HG03139 (cell line): Measurements from ENCODE around the gene MAP6.
"Not testable (repeated sequence)": the region's sequence is repeated elsewhere in the genome, so short reads cannot be mapped to it uniquely, and the experiment has no call there.

Experiments used
- ATAC-seq: cut with Tn5 transposase; IDR thresholded peaks from one replicate; pipeline ENCODE4 v1.9.1; 2021; ENCODE audit not compliant: unreplicated experiment

Gene MAP6

DNA sequence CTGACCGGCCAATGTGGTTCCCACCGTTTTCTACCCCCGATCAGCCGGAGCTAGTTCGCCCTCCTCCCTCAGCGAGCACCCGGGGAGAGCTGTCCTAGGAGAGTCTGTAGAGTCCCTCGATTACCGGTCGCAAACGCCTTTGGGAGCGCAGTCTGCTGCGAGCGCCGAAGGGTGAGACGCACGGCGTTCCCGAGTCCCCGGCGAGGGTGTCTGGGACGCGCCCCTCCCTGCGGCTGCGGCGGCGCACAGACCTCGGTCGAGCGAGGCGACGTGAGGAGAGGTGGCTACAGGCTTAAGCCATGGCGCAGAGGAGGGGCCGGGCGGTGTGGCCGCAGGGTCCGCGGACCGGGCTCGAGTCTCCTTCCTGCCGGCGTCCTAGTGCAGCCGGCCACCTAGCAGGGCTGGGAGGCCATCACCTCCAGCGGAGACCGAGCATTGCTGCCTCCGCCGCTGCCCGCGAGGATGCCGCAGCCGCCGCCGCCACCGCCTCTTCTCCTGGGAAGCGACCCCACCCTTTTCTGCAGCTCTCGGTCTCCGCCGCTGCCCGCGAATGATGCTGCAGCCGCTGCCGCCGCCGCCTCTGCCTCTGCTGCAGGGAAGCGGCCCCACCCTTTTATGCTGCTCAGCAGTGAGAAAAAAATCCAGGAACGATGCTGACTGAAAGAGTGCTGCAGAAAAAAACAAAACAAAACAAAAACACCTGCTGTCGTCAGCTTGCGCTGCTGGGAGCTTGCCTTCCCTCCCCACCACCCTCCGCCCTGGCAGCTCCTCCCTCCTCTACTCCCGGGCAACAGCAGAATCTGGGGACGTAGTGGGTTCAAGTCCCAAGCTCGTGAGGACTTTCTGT lies at the start of gene MAP6:
Gene MAP6 (minus strand): TSS at position 588 of the 847 bp plus-strand sequence. CDS start 669 bp downstream, outside the sequence.
- no peak for ATAC-seq

DNA sequence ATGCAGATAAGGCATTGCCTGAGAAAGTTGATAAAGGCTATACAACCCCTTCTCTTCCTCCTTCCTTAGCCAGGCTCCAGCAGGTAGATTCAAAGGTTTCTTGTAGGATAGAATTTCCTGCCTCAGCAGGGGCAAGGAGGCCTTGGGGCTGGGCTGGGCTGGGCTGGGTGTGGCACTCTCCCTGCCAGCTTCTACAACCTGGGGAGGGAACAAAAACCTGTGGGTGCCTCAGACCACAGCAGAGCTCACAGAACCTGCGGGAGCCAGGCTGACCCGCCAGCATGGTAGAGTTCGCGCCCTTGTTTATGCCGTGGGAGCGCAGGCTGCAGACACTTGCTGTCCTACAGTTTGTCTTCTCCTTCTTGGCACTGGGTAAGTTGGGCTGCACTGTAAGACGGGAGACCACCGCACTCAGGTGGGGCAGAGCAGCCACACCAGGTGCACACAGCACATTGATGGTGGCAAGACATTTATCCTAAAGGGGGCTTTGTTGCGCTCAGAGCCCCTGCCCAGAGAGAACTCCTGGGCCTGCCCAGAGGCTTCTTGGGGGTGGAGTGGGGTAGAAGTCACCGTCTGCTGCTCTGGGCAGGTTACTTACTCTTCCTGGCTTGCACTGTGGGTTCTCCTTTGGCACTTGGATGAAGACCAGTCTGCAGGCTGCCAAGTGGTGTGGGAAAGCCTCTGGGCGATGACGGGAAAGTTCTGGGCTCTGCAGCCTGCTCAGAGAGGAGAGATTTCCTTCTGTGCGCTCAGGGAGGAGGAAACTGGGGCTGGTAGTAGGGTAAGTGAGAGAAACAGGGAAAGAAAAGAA lies 49.0 kb upstream of the MAP6 start, which contains the start of gene MOGAT2:
Gene MOGAT2 (plus strand): TSS at position 231 of the 811 bp plus-strand sequence. CDS start 51 bp downstream, at position 282.
- ATAC-seq: no peak

- ATAC-seq: no peak
Measured at GRCh38 chr11:75716659-75717058, 47.8 kb upstream of the MAP6 start.

DNA sequence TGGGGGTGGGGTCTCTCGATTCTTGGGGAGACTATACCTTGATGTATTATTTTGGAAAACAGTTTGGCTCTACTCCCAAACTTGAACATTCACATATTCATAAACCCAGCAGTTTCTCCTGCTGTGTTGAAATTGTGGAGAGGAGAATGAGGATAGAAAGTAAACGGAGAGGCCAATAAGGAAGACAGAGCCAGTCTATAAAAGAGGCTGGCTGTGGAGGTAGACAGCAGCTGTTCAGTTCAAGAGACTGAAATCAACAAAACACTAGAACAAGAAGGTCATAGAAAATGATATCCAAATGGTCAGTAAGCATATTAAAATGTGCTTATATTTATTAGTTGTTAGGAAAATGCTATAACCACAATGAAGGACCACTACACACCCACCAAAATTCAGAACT lies 46.9 kb upstream of the MAP6 start:
- ATAC-seq: no peak

GRCh38 chr11:75714211-75714610 lies 45.4 kb upstream of the MAP6 start:
- no peak for ATAC-seq

DNA sequence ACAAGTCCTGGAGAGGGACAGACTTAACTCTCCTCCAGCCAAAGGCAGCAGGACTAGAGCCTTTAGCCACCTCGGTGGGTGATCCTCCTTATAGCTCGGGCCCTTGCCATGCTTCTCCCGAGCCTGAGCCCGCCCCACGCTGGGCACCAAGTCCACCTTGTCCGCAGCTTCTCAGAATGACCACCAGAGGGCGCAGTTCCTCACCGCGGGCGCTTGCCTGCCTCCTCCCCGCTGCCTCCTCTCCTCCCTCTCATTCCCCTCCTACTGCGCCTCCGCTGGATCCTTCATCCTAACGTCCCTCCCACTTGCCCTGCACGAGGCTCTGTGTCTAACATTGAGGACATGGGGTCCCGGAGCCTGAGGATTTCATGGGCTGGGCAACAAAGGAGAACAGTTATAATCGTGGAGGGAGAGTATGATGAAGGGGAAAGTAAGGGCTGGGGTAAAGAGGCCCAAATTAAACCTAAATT lies 37.5 kb upstream of the MAP6 start:
- no peak for ATAC-seq

DNA sequence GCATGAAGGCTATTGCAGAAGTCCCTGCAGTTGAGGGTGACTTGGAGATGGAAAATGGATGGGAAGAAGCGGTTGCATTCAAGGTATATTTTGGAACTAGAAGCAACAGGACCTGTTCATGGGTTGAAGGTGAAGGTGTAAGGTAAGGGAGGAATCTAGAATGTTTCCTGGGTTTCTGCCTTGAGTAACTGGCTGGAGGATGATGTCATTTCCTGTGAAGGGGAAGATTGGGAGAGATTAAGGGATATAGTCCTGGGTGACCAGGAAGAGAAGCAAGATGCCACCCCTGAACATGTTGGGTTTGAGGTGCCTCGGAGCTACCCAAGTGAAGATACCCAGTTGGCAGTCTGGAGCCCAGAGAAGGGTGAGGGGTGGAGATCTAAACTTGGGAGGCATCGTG lies 36.7 kb upstream of the MAP6 start:
- ATAC-seq: no peak

DNA sequence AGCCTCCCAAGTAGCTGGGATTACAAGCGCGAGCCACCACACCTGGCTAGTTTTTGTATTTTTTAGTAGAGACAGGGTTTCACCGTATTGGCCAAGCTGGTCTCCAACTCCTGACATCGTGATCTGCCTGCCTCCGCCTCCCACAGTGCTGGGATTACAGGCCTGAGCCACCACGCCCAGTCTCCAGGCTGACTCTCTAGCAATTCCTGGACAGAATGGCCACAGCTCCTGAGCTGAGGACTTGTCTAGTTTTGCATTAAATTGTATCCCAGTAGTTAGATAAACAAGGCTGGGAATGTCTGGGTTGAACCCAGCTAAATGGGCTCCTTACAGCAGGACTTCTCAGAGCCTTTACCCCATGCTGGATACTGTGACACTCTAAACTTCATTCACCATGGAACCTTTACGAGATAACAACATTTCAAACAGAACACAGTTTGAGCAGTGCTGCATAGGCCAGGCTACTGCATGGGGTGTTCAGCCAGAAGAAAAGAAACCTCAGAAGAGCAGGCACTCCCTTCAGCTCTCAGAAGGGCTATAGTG lies 34.9 kb upstream of the MAP6 start:
- no peak for ATAC-seq

- no peak for ATAC-seq
Measured at GRCh38 chr11:75700940-75701339, 32.1 kb upstream of the MAP6 start.

DNA sequence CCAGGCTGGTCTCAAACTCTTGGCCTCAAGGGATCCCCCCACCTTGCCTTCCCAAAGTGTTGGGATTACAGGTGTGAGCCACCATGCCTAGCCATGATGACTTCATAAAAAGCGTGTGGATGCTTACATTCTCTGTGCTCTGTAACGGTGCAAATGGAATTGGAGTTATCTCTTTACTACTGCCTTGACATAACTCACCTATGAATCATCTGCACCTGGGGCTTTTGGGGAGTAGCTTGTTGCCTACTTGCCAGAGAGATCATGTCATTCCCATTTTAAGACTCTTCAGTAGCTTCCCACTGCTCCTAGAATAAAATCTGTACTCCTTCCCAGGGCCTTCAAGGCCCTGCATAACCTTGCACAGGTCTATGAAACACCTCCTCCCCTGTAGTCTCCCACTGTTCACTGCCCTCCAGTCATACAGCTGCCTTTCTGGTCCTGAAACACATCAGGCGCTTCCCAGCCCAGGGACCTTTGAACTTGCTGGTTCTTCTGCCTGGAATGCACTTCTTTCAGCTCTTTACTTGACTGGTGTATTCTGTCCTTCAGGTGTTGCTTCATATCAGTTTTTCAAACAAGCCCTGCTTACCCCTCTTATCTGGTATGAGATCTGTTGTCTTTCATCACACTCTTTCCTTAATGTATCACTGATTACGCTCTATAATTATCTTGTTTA lies 29.2 kb upstream of the MAP6 start:
- no peak for ATAC-seq

- ATAC-seq: no peak
Measured at GRCh38 chr11:75691804-75692203, 23.0 kb upstream of the MAP6 start.

DNA sequence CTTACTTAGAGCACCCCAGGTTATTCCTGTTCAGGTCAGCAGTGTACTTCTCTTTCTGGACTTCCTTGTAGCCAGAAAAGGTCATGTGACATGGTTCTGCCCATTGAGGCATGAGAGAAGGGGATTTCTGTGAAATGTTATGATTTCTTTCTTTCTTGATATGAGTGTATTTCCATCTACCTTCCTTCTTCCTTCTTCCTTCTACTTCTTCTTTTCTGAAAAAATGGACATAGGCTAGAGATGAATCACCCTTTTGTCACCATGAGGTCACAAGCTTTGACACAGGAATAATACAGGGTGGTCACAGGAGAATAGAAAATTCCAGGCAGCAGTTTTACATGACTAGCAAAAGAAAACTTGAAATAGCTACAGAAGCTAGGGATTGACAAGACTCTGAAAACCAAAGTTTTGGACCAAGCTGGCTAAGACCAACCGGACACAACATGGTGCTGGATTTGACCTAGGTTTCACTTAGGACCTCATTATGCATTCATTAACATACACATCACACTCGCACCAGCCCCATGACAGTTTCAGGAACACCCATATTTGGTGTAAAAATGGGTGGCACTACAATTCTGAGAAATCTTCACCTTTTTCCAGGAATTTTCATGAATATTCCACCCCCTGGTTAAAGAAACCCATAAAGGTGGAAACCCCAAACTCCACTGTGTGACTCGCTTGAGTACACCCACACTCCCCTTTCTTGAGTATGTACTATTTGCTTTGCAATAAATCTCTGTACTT lies 21.2 kb upstream of the MAP6 start:
- ATAC-seq: no peak

DNA sequence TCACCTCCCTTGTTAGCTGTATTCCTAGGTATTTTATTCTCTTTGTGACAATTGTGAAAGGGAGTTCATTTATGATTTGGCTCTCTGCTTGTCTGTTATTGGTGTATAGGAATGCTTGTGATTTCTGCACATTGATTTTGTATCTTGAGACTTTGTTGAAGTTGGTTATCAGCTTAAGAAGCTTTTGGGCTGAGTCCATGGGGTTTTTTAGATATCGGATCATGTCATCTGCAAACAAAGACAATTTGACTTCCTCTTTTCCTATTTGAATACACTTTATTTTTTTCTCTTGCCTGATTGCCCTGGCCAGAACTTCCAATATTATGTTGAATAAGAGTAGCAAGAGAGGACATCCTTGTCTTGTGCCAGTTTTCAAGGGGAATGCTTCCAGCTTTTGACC lies 15.0 kb upstream of the MAP6 start:
- not testable (repeated sequence) for ATAC-seq

GRCh38 chr11:75679566-75679965 lies 10.7 kb upstream of the MAP6 start:
- no peak for ATAC-seq

DNA sequence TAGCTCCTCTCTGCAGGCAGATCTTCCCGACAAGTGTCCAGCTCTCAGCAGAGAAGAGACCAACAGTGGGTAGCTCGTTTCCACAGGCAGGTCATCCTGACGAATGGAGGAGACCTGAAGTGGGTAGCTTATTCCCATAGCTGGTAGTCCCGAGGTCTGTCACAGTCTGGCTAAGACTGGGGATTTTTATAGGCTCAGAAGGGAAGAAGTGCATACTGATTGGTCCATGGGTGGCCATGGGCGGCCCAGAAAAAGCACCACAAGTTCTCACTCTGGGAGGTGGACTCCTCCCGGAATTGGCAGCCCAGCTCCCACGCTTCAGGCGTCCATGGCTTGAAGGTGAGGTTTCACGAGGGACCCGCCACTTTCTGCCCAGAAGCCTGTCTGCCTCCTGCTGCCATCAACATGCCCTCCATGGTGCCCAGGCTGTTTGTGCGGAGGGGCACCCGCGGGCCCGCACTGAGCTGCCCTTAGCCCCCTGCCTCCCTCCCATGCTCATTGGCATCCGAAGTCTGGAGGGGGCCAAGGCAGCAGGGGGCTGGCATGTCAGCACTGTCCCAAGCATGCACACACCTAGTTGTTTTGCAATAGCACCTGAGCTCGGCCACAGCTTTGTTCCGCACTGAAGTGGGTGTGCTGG lies 9.9 kb upstream of the MAP6 start:
- ATAC-seq: no peak

DNA sequence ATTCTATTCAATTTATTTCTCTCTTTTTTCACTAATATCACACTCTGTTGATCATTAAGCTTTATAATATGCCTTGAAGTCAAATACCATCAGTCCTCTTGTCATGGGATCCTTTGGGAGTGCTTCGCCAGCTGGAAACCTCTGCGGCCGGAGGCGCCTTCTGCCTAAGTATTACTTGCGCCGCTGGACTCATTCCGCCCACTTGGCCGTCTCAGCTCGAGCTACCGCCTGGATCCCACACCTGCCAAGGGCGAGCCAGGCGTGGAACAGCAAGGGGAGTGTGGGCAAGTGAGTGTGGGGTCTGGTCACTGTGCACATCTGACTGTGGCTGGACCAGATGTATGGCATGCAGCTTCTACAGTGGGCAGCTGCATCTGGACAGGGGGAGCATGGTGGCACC lies 9.1 kb upstream of the MAP6 start:
- no peak for ATAC-seq

DNA sequence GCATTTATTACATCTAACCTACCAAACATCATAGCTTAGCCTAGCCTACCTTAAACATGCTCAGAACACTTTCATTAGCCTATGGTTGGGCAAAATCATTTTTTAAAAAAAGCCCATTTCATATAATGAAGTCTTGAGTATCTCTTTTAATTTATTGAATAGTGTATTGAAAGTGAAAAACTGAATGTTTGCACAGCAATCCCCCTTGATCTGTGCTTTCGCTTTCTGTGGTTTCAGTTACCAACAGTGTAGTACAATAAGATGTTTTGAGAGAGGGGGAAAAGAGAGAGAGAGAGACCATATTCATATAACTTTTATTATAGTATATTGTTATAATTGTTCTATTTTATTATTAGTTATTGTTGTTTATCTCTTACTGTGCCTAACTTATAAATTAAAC lies 8.4 kb upstream of the MAP6 start:
- no peak for ATAC-seq

- ATAC-seq: no peak
Measured at GRCh38 chr11:75673977-75674582, 5.2 kb upstream of the MAP6 start.

DNA sequence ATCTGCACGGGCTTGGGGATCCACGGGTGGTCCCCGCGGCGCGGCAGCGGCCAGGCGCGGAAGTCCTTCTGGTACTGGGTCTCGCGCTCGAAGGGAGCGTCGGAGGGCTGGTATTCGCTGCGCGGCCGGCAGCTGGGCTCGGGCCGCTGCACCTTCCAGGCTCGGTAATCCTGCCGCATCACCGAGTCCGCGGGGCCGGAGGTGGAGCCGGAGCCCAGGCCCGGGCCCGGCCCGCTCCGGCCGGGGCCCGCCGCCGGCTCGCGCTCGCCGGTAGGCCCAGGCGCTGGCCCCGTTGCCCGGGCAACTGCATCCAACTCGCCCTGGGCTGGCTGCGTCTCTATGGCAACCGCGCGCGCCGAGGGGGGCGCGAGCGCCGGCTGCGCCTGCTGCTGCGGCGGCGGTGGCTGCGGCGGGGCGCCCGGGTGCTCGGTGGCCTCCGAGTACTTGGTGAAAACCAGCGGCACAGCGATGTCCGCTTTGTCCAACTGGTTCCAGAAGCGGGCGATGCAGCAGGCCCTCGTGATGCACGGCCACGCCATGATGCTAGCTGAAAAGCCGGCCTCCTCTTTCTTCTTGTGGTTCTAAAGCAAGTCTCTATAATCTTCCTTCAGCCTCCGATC lies 897 bp downstream of the MAP6 start:
- ATAC-seq: no peak
